ENCODE measurements around the gene SERPINB6. TPM values are rescaled to one million over a fixed set of nuclear protein-coding genes. Genes with fewer than 3 reads are reported as not detected.

Gene SERPINB6
- total and polyA plus RNA-seq, 9 of the 15 experiments (the other 6 are each of a cell fraction or from before 2014, with no cell fraction given), result 86.6 to 211 (median 143) TPM

GRCh38 chr6:3001146-3001772 is 29.9 kb upstream of the SERPINB6 start:
- H3K9me1 ChIP-seq (ENCODE audit: control insufficient read depth, insufficient read depth, low read length), result no peaks in the 10 kb centered on the region
- DNase-seq (ENCODE audit: extremely low read depth in 1 of 4, low spot score in 3 of 4), result no peak
- H3K4me1 ChIP-seq (replicated peaks in 1 of 2; ENCODE audit: control insufficient read depth in 2 of 2, insufficient read depth in 2 of 2, low read length in 2 of 2), result peaks cover 23 to 27% of the 10 kb centered on the region in 2 experiments; a peak in 4 of 5 replicates
- ChIA-PET CTCF (ENCODE audit: low intra/inter-chr PET ratio) (interaction anchor here (0.5 to 1.4 kb wide), 4 partner anchors 45 to 210 kb away, joined by 3 to 5 read pairs (median 4); no protein-coding TSS in a partner anchor), POLR2A (interaction anchor here (0.6 to 7.2 kb wide), 31 partner anchors 9 to 302 kb away, joined by 3 to 95 read pairs (median 6); partner anchors contain the start of genes RIPK1, SERPINB1 and SERPINB9)
- peak overlapping the region; percentile 69 for H3K27ac ChIP-seq (ENCODE audit: extremely low read depth, low read depth, low read length)
- peak overlapping the region; percentile 86 for H3K4me3 ChIP-seq
- no peaks in the 10 kb centered on the region for H3K27me3 ChIP-seq (ENCODE audit: control insufficient read depth in 2 of 2, insufficient read depth in 2 of 2, low read length in 2 of 2)
- no TSS peak for BruUV-seq (replicated peaks)
- 0 out of 2 replicates have a peak, but pooled peaks cover 2% of the 10 kb centered on the region for H3K9me3 ChIP-seq (replicated peaks; ENCODE audit: control insufficient read depth, insufficient read depth, low read depth, low read length)
- 19% methylated on average over 11 of the region's 11 CpGs for WGBS (ENCODE audit: insufficient coverage, low coverage, missing lambda C conversion rate)
- intact Hi-C loops (cut with micrococcal nuclease), result loop anchor here (2.0 kb wide), 1 partner anchor 22 kb away; no protein-coding TSS in a partner anchor
- peak overlapping the region; percentile 41 to 90; a peak in 2 of 4 replicates for H3K9ac ChIP-seq (ENCODE audit: insufficient read depth in 1 of 2, low read depth in 2 of 2, low read length in 2 of 2)
- H3K4me2 ChIP-seq (ENCODE audit: insufficient read depth, low read length), result peak overlapping the region; percentile 89
- H2AFZ ChIP-seq (ENCODE audit: low read depth, low read length), result no peak overlapping the region
- FAIRE-seq, result no peak
- H4K20me1 ChIP-seq (replicated peaks; ENCODE audit: control insufficient read depth, insufficient read depth, low read length), result no peaks in the 10 kb centered on the region
- ATAC-seq, result no peak
- peaks cover 58% of the 10 kb centered on the region for H3K79me2 ChIP-seq (ENCODE audit: control insufficient read depth, insufficient read depth, low read length)
- H3K36me3 ChIP-seq (ENCODE audit: control insufficient read depth, insufficient read depth, low read length), result peaks cover 41% of the 10 kb centered on the region
- in situ Hi-C loops (cut with MboI), result loop anchor here (5.0 kb wide), 1 partner anchor 51 kb away; no protein-coding TSS in a partner anchor
- TF ChIP-seq ZBTB49 (CRISPR knock-in tag; IDR thresholded peaks at IDR 0.05; ENCODE audit: borderline replicate concordance) (0 out of 2 replicates have a peak, but pooled peaks have one; percentile 15), CBX2 (IDR thresholded peaks at IDR 0.05; ENCODE audit: insufficient read depth, low read length, poor library complexity, severe bottlenecking) (no peak), ZNF609 (CRISPR knock-in tag; IDR thresholded peaks at IDR 0.05; ENCODE audit: borderline replicate concordance) (no peak), ZNF518B (CRISPR knock-in tag; IDR thresholded peaks at IDR 0.05) (0 out of 2 replicates have a peak, but pooled peaks have one; percentile 62), MBD1 (CRISPR knock-in tag; IDR thresholded peaks at IDR 0.05) (0 out of 2 replicates have a peak, but pooled peaks have one; percentile 53)

All from K562 (cell line).